T-helper 2 cell treated with Interferon-gamma antibody and Interleukin-4, amounts not matched to agents 100 ng/mL and 5 ng/mL, for 36 hours (primary cell): Measurements from ENCODE around the gene RMI2. TPM values are rescaled to one million over a fixed set of nuclear protein-coding genes. Genes with fewer than 3 reads are reported as not detected.

Experiments used
- intact Hi-C: fragments of 100-400 bp; cut with micrococcal nuclease; formaldehyde crosslinking; loops from one replicate; pipeline ENCODE4 v1.15.1; 2023
- total RNA-seq: library from RNA; stranded (reverse); gene quantifications from 2 replicates; pipeline ENCODE4 v1.2.3, GENCODE V29; 2022

Gene RMI2
- total RNA-seq, 1 donor from 2014 or later, result 59.5 TPM

DNA sequence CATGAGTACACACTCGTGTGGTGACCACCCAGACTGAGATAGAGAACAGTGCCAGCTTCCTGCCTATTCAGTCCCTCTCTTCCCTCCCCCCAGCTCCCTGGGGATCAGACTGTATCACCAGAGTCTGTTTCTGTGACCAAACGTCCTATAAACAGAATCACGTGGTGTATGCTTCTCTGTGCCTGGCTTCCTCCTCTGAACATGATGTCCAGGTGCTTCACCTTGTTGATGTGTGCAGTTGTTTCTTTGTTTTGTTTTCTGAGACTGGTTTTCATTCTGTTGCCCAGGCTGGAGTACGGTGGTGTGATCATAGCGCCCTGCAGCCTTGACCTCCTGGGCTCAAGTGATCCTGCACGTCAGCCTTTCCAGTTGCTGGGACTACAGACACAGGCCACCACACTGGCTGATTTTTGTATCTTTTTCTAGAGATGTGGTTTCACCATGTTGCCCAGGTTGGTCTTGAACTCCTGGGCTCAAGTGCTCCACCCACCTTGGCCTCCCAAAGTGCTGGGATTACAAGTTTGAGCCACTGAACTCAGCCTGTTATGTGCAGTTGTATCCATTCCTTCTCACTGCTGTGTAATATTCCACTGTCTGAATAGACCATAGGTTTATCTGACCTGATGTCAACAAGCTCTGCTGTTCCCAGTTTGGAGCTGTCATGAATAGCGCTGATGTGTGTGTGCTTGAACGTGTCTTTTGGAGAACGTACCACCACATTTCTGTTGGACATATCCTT, 35.2 kb upstream of the RMI2 start:
- intact Hi-C loops, result loop anchor here (2.0 kb wide), 2 partner anchors 19 to 53 kb away; partner anchors contain the start of gene SOCS1

DNA sequence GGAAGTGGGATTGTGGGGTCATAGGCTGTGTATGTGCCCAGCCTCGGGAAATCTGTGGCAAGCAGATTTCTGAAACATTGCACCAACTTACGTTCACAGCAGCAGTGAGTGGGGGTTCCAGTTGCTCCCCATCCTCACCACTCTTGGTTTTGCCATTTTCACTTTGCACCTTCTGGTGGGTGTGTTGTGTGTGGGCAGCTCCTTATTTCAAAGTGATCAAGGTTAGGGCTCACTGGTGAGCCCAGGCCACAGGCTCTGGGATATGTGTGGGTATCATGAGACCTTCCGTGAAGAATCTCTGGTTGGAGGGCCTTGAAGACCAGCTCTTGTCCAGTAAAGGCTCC, 34.7 kb upstream of the RMI2 start:
- intact Hi-C loops, result loop anchor here (2.0 kb wide), 2 partner anchors 18 to 54 kb away; partner anchors contain the start of gene SOCS1

DNA sequence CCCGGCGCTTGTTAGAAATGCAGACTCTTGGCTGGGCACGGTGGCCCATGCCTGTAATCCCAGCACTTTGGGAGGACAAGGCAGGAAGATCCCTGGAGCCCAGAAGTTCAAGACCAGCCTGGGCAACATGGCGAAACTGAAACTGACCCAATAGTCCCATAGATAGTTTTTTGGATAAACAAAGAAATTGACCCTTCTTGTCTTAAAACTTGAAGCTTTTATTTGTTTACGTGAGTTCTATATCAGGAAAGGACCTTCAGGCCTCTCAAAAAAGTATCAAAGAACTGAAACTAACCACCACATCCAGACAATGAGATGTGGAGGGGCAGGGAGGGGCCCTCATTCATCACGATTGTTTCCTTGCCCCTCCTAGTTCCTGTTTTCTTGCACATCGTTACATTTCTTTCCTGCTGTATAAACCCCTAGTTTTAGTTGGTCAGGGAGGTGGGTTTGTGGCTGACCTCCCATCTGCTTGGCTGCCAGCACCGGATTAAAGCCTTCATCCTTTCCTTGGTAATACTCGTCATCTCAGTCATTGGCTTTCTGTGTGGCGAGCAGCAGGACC, 34.2 kb upstream of the RMI2 start:
- intact Hi-C loops, result loop anchor here (1.0 to 2.0 kb wide), 3 partner anchors 18 to 54 kb away; partner anchors contain the start of gene SOCS1

DNA sequence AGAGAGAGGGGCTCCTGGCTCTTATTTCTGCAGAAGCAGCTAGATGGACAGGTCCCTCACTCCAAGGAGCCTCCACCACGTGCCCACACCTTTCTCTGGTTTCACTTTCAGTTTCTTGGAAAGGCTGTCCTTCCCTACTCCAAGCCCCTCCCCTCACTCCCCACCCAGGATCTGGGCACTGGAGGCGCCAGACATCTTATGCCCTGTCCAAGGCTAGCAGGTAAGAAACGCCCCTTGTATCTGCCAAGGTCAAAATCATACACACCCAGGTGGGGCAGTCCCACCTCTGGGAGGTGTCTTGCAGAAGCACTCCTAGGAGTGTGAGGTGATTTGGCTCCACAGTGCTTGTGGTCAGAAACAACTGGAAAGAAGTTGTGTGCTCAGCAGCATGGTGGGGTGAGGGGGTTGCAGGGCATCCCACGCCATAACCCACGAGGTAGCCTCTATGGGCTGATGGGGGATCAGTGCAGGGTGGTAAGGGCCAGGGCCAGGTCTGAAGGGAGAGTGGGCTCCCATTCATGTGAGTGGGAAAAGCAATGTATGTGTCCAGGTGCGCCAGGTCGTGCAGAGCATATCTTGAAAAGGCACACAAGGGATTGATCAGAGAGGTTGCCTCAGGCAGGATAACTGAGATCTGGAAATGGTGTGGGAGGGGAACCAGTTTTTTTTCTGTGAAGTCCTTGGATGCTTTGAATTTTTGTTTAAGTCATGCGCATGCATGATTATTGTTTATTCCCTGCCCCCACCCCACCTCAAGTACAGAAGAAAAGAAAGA, 32.4 kb upstream of the RMI2 start:
- intact Hi-C loops, result no loop called here

DNA sequence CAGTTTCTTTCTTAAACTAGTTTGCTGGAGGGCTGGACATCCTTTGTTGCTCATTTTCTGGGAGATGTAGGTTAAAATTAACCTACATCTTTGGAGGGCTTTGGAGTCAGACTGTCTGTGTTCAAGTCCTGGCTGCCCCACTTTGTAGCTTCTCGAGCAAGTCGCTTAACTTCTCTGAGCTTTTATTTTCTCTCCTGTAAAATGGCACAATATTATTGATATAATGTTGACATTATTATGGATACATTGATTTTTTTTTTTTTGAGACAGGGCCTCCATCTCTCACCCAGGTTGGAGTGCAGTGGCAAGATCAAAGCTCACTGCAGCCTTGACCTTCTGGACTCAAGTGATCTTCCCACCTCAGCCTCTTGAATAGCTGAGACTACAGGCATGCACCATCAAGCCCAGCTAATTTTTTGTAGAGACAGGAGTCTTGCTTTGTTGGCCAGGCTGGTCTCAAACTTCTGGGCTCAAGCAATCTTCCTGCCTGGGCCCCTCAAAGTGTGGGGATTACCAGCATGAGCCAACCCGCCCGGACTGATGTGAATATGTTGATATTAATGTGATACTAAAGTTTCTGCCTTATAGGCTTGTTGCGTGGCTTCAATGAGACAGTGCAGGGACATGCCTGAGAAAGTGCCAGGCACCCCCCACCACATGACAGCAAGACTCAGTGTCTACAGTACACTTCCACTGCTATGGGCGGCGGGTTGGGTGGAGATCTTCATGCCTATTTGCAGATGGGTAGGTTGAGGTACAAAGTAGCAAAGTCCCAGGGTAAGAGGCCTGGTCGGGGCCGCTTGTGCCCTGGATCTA, 31.6 kb upstream of the RMI2 start:
- intact Hi-C loops, result no loop called here

DNA sequence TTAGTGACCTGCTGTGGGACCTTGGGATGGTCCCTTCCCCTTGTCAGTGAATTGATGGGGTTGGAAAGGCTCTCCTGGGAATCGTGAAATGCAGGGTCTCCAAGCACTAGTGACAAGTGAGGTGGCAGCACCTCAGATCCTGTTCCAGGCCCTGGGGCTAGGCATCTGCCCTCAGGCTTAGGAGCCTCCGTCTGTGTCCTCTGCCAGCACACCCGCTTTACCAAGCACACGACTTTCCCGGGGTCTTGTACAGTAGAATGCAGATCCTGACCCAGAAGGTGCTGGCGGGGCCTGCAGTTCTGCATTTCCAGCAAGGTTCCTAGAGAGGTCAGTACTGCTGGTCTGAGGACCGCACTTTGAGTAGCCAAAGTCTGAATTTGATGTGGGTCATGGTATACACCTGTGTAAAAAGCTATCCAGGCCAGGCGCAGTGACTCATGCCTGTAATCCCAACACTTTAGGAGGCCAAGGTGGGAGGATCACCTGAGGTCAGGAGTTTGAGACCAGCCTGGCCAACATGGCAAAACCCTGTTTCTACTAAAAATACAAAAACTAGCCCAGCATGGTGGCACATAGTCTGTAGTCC, 30.9 kb upstream of the RMI2 start:
- intact Hi-C loops, result no loop called here

DNA sequence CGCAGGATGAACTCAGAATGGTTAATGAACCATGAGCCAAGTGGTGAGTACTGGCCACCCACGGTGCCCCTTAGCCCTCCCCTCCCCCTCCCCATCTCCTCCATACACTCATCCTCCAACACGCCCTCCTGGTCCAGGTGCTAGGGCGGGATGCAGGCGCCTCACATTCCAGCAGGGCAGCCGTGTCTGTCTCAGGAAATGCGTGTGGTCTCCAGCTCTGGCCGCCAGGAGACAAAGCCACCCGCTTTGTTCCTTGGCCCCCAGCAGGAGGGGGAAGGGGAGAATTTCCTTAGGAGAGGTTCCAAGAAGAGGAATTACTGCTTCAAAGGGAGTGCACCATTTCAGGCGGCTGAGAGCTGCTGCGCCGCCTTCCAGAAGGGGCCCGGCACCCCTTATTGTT, 29.7 kb upstream of the RMI2 start:
- intact Hi-C loops, result no loop called here

DNA sequence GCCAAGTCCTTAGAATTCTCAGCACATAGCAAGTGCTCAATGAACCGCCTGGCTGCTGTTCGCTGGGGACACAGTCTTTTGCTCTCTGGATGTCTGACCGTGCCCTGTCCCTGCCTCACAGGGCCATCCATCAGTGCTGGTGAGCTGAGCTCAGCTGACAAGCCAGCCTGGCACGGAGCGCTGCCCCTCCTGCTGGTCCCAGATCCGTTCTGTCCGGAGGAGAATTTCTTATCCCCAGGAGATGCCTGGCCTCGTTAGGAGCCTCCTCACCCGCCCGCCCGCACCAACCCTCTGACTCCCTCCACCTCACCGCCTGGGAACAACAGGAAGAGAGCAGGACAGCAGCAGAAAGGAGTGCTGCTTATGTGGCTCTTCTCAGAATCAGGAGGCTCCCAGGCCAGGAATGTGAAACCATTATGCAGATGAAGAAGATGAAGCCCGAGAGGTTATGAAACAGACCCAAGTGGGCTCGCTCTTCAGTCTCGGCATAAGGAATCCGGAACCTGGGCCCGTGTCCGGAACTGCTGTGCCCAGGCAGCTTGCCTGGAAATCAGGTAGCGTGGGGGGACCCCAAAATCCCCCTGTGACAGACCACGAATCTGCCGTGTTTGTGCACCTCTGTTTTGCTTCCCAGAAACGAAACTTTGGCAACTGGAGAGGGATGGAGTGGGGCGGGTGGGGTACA, 28.8 kb upstream of the RMI2 start:
- intact Hi-C loops, result no loop called here

DNA sequence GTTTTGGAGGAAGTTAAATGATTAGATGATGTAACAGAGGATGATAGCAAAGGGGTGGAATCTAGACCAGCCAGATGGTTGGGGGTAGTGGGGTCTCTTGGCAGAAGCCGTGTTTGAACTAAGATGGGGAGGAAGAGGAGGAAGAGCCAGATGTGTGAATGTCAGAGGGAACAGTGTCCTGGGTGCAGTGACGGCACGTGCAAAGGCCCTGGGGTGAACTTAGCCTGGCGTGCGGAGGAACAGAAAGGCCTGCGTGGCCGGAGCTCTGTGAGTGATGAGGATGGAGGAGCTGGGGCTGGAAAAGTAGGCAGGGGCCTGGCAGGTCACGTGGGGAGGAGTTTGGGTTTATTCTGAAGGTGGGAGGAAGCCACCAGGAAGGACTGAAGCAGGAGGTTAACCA, 26.4 kb upstream of the RMI2 start:
- intact Hi-C loops, result no loop called here

DNA sequence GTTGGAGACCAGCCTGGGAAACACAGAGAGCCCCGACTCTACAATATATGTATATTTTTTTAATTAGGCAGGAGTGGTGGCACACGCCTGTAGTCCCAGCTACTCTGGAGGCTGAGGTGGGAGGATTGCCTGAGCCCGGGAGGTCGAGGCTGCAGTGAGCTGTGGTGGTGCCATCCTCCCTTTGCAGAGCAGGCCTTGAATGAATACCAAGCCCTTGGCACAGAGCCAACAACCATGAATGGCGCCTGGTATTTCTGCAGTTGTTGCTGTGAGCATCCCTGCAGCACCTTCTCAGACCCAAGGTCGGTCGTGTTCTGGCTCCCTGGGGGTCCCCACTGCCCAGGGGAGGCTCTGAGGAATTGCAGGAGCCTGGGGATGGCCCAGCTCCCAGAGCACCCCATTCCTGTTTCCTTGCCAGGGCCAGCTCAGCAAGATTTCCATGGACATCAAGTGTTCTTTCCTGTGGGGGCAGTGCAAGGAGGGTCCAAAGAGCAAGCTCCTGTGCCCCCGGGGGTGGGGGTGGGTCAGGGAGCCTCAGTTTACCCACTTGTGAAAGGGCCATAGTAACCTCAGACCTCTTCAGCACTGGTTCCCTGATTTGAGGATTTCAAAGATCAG, 25.6 kb upstream of the RMI2 start:
- intact Hi-C loops, result no loop called here

DNA sequence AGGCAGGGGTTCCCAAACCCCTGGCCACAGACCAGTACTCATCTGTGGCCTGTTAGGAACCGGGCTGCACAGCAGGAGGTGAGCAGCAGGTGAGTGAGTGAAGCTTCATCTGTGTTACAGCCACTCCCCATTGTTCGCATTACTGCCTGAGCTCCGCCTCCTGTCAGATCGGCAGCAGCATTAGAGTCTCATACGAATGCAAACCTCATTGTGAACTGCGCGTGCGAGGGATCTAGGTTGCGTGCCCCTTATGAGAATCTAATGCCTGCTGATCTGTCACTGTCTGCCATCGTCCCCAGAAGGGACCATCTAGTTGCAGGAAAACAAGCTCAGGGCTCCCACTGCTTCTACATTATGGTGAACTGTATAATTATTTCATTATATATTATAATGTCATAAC, 25.1 kb upstream of the RMI2 start:
- intact Hi-C loops, result no loop called here

DNA sequence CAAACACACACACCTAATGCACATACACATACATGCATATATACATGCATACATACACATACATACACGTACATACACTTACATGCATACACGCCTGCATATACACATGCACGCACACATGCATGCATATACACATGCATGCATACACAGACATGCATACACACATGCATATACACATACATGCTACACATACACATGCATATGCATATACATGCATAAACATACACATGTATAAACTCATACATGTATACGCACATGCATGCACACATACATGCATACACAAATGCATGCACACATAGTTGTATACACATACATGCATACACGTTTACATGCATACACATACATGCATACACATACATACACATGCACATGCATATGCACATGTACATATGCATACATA, 23.6 kb upstream of the RMI2 start:
- intact Hi-C loops, result no loop called here

DNA sequence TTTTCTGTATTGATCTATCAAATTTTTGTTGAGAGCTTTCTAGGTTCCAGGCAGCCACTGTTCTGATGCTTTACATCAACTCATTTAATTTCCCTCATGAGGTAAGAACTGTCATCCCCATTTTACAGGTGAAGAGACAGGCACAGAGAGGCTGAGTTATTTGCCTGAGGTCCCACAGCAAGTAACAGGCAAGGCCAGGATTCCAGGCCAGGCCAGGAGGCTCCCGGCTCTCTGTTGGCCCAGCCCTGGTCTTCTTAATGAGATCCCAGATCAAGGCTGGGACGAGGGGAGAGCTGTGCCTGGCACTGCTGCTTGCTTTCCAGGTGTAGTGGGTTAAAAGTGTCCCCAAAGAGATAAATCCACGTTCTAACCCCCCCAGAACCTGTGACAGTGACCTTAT, 22.4 kb upstream of the RMI2 start:
- intact Hi-C loops, result no loop called here

DNA sequence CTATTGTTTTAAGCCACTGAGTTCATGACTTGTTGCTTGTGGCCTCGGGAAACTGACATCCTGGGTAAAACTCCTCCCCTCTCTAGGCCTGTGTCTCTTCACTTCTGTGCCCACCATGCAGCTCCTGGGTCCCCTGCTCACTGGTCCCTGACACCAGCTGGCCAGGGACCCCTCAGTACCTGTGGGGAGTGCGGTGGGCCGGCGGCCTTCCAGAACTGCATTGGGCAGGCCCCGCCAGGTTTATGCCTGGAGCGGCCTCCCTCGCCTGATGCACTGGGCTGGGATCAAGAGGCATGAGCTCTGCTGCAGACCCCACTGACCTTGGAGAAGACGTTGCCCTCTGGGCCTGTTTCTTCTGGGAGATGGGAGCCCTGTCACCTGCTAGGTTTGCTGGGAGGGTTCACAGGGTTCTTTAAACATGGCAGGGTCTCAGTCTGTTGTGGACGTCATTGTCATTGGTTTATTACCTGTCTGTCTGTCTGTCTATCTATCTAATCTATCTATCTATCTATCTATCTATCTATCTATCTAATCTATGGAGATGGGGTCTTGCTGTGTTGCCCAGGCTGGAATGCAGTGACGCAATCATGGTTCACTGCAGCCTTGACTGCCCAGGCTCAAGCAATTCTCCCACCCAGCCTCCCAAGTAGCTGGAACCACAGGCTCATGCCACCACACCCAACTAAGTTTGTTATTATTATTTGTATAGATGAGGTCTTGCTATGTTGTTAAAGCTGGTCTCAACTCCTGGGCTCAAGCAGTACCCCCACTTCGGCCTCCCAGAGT, 21.5 kb upstream of the RMI2 start:
- intact Hi-C loops, result no loop called here

DNA sequence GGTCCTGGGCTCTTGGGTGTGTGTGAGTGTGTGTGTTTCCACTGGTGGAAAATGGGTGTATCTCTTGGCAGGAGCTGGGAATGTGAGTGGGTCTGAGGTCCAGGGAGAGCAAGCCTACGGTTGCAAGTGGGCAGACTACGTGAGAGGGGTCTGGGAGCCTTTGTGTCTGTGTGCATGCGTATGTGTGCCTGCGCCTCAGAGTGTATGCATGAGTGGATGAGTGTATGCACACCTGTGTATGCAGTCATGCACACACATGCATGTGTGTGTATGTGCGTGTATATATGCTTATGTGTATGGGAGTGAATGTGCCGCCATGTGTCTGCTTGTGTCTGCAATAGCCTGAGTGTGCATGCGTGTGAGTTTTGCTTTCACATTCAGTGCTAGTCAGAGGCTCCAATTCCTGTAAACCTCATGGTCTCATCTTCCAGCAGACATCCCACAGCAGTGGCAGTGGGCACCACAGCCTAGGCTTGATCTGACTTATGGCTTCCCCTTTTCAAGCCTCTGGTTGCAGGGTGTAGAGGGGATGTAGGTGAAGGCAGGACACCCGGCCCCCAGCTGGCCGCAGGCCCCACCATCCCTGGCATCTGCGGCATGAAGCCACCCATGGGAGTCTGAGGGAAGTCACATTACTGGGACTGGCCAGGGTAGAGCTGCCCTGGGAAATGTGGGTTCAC, 19.7 kb upstream of the RMI2 start:
- intact Hi-C loops, result loop anchor here (5.0 kb wide), 1 partner anchor 47 kb away; no protein-coding TSS in a partner anchor

DNA sequence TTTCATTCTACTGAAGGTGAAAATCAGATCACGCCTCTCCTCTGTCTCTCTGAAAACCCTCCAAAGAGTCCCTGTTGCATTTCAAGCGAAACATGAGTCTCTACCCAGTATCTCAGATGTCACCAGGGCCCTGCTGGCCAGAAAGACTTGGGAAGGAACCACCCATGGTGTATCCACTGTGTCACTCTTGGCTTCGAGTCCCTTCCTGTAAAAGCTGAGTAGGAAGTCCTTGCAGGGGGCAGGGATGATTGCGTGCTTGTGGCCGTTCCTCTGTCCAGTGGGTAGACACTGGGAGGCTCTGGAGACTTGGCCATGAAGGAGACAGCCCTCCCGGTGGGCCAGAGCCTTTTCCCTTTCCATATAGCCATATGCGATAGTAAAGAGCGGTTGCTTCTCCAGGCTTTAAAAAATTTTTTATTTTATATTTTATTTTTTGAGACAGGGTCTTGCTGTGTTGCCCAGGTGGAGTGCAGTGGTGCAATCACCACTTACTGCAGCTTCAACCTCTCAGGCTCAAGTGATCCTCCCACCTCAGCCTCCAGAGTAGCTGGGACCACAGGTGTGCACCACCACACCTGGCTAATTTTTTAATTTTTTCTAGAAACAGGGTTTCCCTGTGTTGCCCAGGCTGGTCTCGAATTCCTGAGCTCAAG, 19.0 kb upstream of the RMI2 start:
- intact Hi-C loops, result loop anchor here (5.0 kb wide), 1 partner anchor 46 kb away; no protein-coding TSS in a partner anchor

DNA sequence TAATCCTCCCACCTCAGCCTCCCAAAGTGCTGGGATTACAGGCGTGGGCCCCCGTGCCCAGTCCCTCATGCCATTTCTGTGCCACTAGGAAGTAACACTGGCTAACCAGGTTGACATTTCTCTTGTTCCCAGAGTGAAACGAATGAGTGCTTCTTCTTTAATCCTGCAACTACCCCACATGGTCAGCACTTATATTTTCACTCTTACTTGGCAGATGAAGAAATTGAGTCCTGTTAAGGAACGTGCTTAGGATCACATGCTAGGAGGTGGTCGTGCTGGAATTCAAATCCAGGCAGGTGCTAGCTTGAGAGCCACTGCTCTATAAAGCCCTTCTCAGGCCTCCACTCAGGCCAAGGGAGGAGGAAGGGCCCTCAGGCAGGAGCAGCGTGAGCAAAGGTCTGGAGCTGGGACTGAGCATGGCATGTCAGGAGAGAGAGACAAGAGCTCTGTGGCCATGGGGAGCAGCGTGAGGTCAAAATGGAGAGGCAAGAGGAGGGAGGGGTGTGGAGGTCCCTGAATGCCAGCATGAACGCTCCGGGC, 18.5 kb upstream of the RMI2 start:
- intact Hi-C loops, result loop anchor here (5.0 kb wide), 1 partner anchor 45 kb away; no protein-coding TSS in a partner anchor
